Stimulated activated naive CD8-positive, alpha-beta T cell treated with anti-CD3 and anti-CD28 coated beads, Interleukin-15, amount 100 ng/mL, for 72 hours (primary cell): Measurements from ENCODE around the gene SENP8.
A peak's percentile ranks its signal among the peaks of the same experiment; 100 is the strongest.
"Not testable (repeated sequence)": the region's sequence is repeated elsewhere in the genome, so short reads cannot be mapped to it uniquely, and the experiment has no call there.

Experiments
- ATAC-seq: fragments of 150-1000 bp; cut with Tn5 transposase; 2 replicates; pipeline ENCODE4 v1.10.0; 2021; ENCODE audit warnings: mild to moderate bottlenecking, moderate library complexity
- DNase-seq, 2 donors: peaks; one replicate each; pipeline ENCODE4 v3.0.0; 2021 to 2022
- H3K27ac Mint-ChIP-seq, 2 donors: one replicate each; pipeline ENCODE4 v1.8.0; 2022; ENCODE audit warnings: mild to moderate bottlenecking in 2 of 2, mixed read lengths in 2 of 2, moderate library complexity in 2 of 2
- H3K27me3 Mint-ChIP-seq: one replicate; pipeline ENCODE4 v1.8.0; 2022; ENCODE audit warnings: mixed read lengths
- H3K4me1 Mint-ChIP-seq: one replicate; pipeline ENCODE4 v1.8.0; 2022; ENCODE audit warnings: mild to moderate bottlenecking, mixed read lengths
- H3K4me3 Mint-ChIP-seq, 2 donors: one replicate each; pipeline ENCODE4 v1.8.0; 2022; ENCODE audit warnings: mild to moderate bottlenecking in 2 of 2, mixed read lengths in 2 of 2, moderate library complexity in 1 of 2
- H3K9me3 Mint-ChIP-seq, 2 donors: one replicate each; pipeline ENCODE4 v1.8.0; 2022; ENCODE audit warnings: mixed read lengths in 2 of 2

The SENP8 gene

DNA sequence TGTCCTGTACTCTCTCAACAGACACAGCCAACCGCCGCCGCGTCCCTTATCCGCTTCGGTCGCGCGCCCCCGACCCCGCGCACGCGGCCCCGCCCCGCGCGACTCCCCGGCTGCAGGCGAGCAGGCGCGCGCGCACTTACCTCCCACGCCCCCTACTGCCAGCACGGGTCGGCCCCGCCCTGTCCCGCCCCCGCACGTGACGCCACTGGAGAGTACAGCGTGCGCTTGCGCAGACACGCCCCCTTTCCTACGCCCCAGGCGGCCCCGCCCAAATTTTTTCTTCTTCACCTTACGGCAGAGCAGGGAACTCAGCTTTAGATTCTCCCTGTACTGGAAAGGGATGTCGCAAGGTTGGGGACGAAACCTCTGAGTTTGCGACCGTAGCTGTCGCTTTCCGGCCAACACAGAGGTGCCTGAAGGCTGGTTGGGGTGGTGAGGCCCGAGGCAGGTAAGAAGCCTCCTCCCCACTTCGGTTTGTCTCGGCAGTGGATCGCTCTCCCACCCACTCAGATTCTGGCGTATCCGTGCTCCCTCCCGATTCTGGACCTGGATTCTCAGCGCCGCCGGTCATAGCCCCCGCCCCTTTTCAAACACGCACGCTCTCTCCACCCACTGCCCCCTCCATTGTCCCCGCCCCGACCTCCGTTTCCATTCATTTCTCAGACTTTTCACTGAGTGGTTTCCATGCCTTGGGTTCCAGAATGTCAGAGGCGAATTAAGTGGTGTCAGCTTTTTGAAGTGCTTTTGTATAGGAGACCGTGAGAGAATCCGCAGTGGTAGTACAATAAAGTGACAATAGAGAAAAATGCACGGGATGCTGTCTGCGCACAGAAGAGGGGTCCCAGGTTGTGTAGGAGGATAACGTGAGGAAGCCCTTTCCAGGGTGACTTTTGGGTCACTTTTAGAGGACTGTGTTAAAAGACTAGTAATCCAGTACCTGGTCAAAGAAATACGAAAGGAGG, at the start of gene SENP8, which contains the start of gene MYO9A:
Gene SENP8, plus strand, starts transcription at position 387 of the 962 bp plus-strand sequence. CDS start 21,221 bp downstream, outside the sequence.
Gene MYO9A, minus strand, starts transcription at position 134 of the 962 bp plus-strand sequence. CDS start 71,587 bp downstream, outside the sequence.
- Mint-ChIP-seq H3K27me3 (no peaks in the 10 kb centered on the region), H3K9me3 (no peaks in the 10 kb centered on the region), H3K4me3 (peak within 1 kb of the TSS; percentile 92 to 95), H3K4me1 (peaks cover 44% of the 10 kb centered on the region), H3K27ac (peak within 1 kb of the TSS; percentile 99 to 100)
- ATAC-seq: peak; percentile 83
- DNase-seq: peak; percentile 97 to 98

DNA sequence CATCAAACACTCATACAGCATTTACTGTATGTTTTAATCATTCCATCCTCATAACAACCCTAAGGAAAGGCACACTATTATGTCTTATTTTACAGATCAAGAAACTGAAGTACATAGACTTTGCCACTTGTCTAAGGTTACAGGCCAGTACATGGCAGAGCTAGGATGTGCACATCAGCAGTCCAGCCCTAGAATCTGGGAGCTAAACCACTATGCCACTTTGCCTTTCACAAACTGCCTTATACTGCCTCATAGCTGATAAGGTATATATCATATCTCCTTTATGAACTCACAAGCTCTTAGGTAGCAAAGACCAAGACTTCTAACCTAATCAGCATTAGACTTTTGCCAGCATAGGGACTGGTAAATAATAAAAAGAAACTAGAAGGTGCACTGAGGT, 49.3 kb upstream of the SENP8 start:
- H3K9me3 Mint-ChIP-seq: no peaks in the 10 kb centered on the region
- no peaks in the 10 kb centered on the region for H3K27me3 Mint-ChIP-seq
- no peak overlapping the region for H3K27ac Mint-ChIP-seq
- no peak for ATAC-seq
- DNase-seq: no peak
- no peak overlapping the region for H3K4me3 Mint-ChIP-seq
- peaks cover 12% of the 10 kb centered on the region for H3K4me1 Mint-ChIP-seq

- H3K9me3 Mint-ChIP-seq: no peaks in the 10 kb centered on the region
- ATAC-seq: no peak
- H3K27ac Mint-ChIP-seq: no peak overlapping the region
- no peak for DNase-seq
- H3K4me3 Mint-ChIP-seq: no peak overlapping the region
- H3K27me3 Mint-ChIP-seq: no peaks in the 10 kb centered on the region
- H3K4me1 Mint-ChIP-seq: peaks cover 17% of the 10 kb centered on the region
These were observed 47.3 kb upstream of the SENP8 start for GRCh38 chr15:72070817-72071447.

GRCh38 chr15:72071448-72071825, 46.8 kb upstream of the SENP8 start:
- H3K9me3 Mint-ChIP-seq, ATAC-seq, H3K27ac Mint-ChIP-seq, DNase-seq, H3K4me3 Mint-ChIP-seq, H3K27me3 Mint-ChIP-seq: not testable (repeated sequence)
- peaks cover 17% of the 10 kb centered on the region for H3K4me1 Mint-ChIP-seq

DNA sequence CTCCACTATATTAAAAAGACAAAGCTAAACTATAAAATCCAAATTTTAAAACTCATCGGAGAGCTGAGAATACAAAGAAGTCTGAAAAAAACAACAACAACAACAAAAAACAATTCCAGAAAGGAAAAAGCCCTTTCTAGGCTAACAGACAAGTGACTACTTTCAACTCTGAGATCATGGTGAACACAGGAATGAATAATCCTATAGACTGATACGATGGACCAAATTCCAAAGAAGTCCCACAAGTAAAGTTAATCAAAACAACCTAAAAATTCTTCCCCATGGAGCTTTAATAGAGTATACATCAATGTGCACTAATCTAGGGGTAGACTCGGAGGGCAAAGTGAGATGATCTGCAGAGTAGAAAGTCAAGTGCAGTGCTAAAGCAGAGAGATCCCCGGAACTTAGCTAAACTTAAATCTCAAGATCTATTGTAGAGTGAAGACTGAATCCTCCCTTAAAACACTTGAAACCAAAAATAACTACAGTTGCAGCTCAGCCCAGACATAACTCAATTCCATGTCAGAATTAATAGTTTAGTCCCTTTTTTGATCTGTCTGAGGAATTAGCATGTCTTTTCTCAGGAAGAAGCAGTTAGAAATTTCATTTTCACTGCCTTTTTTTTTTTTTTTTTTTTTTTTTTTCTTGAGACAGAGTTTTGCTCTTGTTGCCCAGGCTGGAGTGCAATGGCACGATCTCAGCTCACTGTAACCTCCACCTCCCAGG, 43.7 kb upstream of the SENP8 start:
- no peaks in the 10 kb centered on the region for H3K27me3 Mint-ChIP-seq
- no peak for DNase-seq
- peaks cover 32% of the 10 kb centered on the region for H3K4me1 Mint-ChIP-seq
- no peaks in the 10 kb centered on the region for H3K9me3 Mint-ChIP-seq
- H3K27ac Mint-ChIP-seq: peak overlapping the region in 1 of 2 donors; percentile 48
- no peak for ATAC-seq
- H3K4me3 Mint-ChIP-seq: no peak overlapping the region

DNA sequence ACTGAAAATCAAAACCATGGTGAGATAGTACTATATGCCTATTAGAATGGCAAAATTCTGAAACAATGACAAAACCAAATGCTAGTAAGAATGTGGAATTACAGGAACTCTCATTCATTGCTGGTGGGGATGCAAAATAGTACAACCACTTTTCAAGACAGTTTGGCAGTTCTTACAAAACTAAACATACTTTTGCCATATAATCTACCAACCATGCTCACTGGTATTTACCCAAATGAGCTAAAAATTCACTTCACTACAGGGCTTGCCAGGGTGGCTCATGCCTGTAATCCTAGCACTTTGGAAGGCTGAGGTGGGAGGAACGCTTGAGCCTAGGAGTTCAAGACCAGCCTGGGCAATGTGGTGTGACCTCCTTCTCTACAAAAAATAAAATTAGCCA, 40.3 kb upstream of the SENP8 start:
- DNase-seq (no peak), ATAC-seq (no peak)
- Mint-ChIP-seq H3K4me1 (peaks cover 20% of the 10 kb centered on the region), H3K9me3 (peaks cover 6 to 11% of the 10 kb centered on the region in 2 donors), H3K27ac (peak overlapping the region in 1 of 2 donors; percentile 31), H3K27me3 (no peaks in the 10 kb centered on the region), H3K4me3 (no peak overlapping the region)

- Mint-ChIP-seq H3K4me3 (no peak overlapping the region), H3K9me3 (peaks cover 14 to 20% of the 10 kb centered on the region in 2 donors), H3K4me1 (peaks cover 20% of the 10 kb centered on the region), H3K27ac (no peak overlapping the region), H3K27me3 (no peaks in the 10 kb centered on the region)
- DNase-seq (no peak), ATAC-seq (peak; percentile 82)
These were observed 39.3 kb upstream of the SENP8 start for GRCh38 chr15:72078887-72079286.

- H3K4me1 Mint-ChIP-seq: peaks cover 14% of the 10 kb centered on the region
- H3K9me3 Mint-ChIP-seq: peaks cover 20 to 31% of the 10 kb centered on the region in 2 donors
- no peak for ATAC-seq
- no peaks in the 10 kb centered on the region for H3K27me3 Mint-ChIP-seq
- no peak for DNase-seq
- no peak overlapping the region for H3K27ac Mint-ChIP-seq
- no peak overlapping the region for H3K4me3 Mint-ChIP-seq
These were observed 36.0 kb upstream of the SENP8 start for GRCh38 chr15:72082176-72082575.

- H3K27me3 Mint-ChIP-seq: no peaks in the 10 kb centered on the region
- no peaks in the 10 kb centered on the region for H3K4me1 Mint-ChIP-seq
- peaks cover 20 to 31% of the 10 kb centered on the region in 2 donors for H3K9me3 Mint-ChIP-seq
- no peak for DNase-seq
- no peak for ATAC-seq
- H3K27ac Mint-ChIP-seq: no peak overlapping the region
- no peak overlapping the region for H3K4me3 Mint-ChIP-seq
These were observed 32.0 kb upstream of the SENP8 start for GRCh38 chr15:72086010-72086697.

DNA sequence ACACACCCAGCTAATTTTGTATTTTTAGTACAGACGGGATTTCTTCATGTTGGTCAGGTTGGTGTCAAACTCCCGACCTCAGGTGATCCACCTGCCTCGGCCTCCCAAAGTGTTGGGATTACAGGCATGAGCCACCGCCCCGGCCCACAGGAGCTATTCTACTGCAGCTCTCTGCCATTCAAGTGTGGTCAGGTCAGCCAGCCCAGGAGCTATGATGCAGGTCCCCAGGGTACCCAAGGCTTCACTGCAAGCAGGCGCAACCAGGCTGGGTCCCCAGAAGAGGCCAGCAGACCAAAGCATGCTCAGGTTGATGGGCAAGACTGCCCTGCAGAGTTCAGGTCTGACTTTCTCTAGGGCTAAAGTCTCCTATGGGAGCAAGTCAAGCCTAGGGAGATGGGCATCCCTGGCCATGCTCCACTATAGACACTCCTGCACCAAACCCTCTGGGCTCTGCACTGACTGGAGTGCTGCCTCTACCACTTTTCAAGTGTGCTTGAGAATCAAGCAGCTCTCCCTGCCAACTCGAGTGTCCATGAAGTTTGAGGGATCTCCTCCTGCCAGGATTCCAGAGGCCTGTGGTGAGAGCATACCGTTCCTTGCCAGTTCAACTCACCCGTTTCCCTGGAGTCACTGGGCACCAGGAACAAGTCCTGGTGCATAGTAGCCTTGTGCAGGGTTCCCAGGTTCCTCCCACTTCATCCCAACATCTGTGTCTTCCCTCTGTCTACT, 31.1 kb upstream of the SENP8 start:
- Mint-ChIP-seq H3K9me3 (peaks cover 18 to 25% of the 10 kb centered on the region in 2 donors), H3K4me1 (no peaks in the 10 kb centered on the region), H3K27me3 (no peaks in the 10 kb centered on the region), H3K4me3 (no peak overlapping the region), H3K27ac (no peak overlapping the region)
- DNase-seq (no peak), ATAC-seq (no peak)

DNA sequence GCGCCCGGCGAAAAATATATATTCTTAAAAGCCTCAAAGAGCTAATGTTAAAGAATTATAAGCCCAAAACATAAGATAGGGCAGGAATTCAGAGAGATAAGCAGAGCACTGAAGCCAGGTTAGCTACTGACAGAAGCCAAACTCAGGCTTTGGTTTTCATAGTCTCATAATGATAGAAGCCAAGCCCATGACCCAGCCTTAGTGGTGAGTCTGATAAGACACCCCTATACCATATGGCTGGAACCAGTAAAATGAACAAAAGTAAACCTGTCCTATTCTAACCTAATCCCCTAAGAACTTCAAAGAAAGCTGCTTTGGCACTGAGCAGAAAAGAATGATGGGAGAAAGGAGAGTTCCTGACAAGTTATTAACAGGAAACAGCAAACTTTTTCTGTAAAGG, 26.2 kb upstream of the SENP8 start:
- no peak overlapping the region for H3K27ac Mint-ChIP-seq
- ATAC-seq (no peak), DNase-seq (no peak)
- H3K9me3 Mint-ChIP-seq: no peaks in the 10 kb centered on the region
- H3K4me1 Mint-ChIP-seq: peaks cover 5% of the 10 kb centered on the region
- H3K27me3 Mint-ChIP-seq: no peaks in the 10 kb centered on the region
- H3K4me3 Mint-ChIP-seq: no peak overlapping the region

DNA sequence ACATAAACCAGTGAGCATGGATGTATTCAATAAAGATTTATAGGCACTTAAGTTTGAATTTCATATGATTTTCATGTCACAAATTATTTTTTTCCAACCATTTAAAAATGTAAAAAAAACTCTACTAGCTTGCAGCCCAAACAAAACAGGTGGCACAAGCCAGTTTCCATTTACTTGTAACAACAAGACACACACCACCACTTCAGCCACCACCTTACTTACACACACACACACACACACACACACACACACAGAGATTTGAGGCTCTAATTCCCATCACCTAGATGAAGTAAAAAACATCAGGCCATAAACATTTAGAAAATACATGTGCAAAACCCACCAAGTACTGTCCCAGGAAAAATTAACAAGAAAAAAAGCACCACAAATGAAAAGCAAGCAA, 25.5 kb upstream of the SENP8 start:
- DNase-seq (no peak), ATAC-seq (no peak)
- no peak overlapping the region for H3K4me3 Mint-ChIP-seq
- H3K27me3 Mint-ChIP-seq: no peaks in the 10 kb centered on the region
- H3K4me1 Mint-ChIP-seq: peaks cover 5% of the 10 kb centered on the region
- H3K9me3 Mint-ChIP-seq: no peaks in the 10 kb centered on the region
- H3K27ac Mint-ChIP-seq: no peak overlapping the region

GRCh38 chr15:72096796-72097195, 21.4 kb upstream of the SENP8 start:
- H3K9me3 Mint-ChIP-seq: no peaks in the 10 kb centered on the region
- no peak overlapping the region for H3K27ac Mint-ChIP-seq
- no peak overlapping the region for H3K4me3 Mint-ChIP-seq
- no peaks in the 10 kb centered on the region for H3K27me3 Mint-ChIP-seq
- DNase-seq: no peak
- H3K4me1 Mint-ChIP-seq: peaks cover 5% of the 10 kb centered on the region
- ATAC-seq: no peak

GRCh38 chr15:72098040-72098439, 20.2 kb upstream of the SENP8 start:
- H3K27me3 Mint-ChIP-seq: no peaks in the 10 kb centered on the region
- H3K9me3 Mint-ChIP-seq: no peaks in the 10 kb centered on the region
- no peak for ATAC-seq
- H3K27ac Mint-ChIP-seq: no peak overlapping the region
- H3K4me3 Mint-ChIP-seq: no peak overlapping the region
- H3K4me1 Mint-ChIP-seq: peaks cover under 1% of the 10 kb centered on the region
- no peak for DNase-seq
